Fibroblast of villous mesenchyme (primary cell): ENCODE data around the gene NIPSNAP3A. TPM values are rescaled to one million over a fixed set of nuclear protein-coding genes. Genes with fewer than 3 reads are reported as not detected.

Source experiments
- DNase-seq: peaks from one replicate; pipeline ENCODE4 v3.0.0-alpha.2; 2010; ENCODE audit warnings: low read depth
- H3K4me3 ChIP-seq: 2 replicates; pipeline ENCODE4 v1.5.1; 2011; ENCODE audit warnings: low read depth, mild to moderate bottlenecking, low read length
- total RNA-seq: library from RNA; depleted of rRNA; stranded (reverse); fragments of >200 nt; gene quantifications from 2 replicates; pipeline ENCODE4 v1.2.3, GENCODE V29; 2012
- TF ChIP-seq, protein P1 (sequence below): IDR thresholded peaks from 2 replicates; pipeline ENCODE4 v1.5.1; 2012; ENCODE audit warnings: low read depth, mild to moderate bottlenecking, low read length; ENCODE audit not compliant: insufficient read depth

The NIPSNAP3A gene
- total RNA-seq, 1 donor = 51.4 TPM

DNA sequence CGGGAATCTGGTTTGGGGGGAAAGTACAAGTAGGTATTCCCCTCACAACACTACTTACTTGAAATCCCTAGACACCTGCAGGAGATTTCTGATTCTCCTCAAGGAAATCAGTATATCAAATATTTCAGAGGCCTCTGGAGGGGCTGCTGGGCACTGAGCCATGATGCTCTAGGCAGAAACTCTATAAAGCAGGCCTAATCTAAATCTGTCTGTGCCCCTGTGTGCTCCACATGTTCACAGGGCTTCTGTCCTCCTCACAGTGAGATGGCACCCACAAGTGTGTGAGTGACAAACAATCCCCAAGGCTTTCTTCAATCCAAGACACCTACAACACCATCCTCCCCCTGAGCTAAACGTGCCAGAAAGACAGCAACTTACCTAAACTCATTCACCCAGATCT, 55.4 kb downstream of the NIPSNAP3A start:
- no peak for DNase-seq
- H3K4me3 ChIP-seq = no peak overlapping the region
- TF ChIP-seq, protein P1, sequence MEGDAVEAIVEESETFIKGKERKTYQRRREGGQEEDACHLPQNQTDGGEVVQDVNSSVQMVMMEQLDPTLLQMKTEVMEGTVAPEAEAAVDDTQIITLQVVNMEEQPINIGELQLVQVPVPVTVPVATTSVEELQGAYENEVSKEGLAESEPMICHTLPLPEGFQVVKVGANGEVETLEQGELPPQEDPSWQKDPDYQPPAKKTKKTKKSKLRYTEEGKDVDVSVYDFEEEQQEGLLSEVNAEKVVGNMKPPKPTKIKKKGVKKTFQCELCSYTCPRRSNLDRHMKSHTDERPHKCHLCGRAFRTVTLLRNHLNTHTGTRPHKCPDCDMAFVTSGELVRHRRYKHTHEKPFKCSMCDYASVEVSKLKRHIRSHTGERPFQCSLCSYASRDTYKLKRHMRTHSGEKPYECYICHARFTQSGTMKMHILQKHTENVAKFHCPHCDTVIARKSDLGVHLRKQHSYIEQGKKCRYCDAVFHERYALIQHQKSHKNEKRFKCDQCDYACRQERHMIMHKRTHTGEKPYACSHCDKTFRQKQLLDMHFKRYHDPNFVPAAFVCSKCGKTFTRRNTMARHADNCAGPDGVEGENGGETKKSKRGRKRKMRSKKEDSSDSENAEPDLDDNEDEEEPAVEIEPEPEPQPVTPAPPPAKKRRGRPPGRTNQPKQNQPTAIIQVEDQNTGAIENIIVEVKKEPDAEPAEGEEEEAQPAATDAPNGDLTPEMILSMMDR = no peak

DNA sequence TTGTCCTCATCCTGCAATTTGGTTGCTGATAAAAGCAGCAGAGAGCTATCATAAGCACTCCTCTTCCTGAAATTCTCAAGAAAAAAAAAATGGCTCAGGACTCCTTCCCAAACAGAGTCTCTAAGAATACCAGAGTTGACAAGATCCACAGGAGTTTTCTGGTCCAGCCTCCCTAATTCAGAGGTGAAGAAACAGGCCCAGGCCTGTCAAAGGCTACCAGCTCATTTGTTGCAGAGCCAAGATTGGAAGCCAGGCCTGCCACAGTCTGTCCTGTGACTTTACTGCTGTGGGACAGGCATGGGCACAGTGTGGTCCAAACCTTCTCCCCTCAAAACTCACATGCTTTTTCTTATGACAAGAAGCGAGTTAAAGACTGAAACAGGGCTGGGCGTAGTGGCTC, 58.0 kb downstream of the NIPSNAP3A start:
- no peak for DNase-seq
- no peak overlapping the region for H3K4me3 ChIP-seq
- TF ChIP-seq, protein P1 = no peak

DNA sequence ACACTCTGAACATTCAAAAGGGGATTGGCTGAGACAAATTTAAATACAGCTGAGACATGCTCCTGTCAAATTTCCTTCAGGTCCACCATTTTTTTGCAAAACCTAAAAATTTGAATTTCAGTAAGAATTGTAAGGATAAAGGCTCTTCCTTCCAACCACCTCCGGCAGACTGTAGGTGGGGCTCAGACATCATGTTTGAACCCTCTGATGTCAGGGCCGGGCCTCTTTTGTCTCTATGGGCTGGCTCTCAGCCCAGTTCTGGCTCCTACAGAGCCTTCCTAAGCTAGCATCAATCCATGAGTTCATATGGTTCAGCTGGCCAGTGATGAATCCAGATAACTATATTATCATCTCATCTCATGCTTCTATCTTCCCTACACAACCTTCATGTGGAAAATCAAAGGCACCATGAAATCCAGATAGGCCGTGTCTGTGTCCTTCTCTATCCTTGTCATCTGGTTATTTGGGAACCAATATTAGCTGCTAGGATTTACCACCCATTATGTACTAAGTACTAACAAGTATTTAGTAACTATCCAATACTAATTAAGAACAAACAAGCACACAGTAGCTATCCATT, 60.6 kb downstream of the NIPSNAP3A start:
- TF ChIP-seq, protein P1 = peak; percentile 21
- no peak for DNase-seq
- H3K4me3 ChIP-seq = no peak overlapping the region

Other genes with a start within 250 kb of the NIPSNAP3A start
- not detected in 2 replicates for gene OR13F1, start 243.4 kb upstream of the NIPSNAP3A start, total RNA-seq
- not detected in 2 replicates for gene OR13C4, start 220.5 kb upstream of the NIPSNAP3A start, total RNA-seq
- not detected in 2 replicates for gene OR13C3, start 210.8 kb upstream of the NIPSNAP3A start, total RNA-seq
- not detected in 2 replicates for gene OR13C8, start 178.5 kb upstream of the NIPSNAP3A start, total RNA-seq
- gene OR13C5, start 148.3 kb upstream of the NIPSNAP3A start, total RNA-seq = not detected in 2 replicates
- gene OR13C2, start 142.1 kb upstream of the NIPSNAP3A start, total RNA-seq = not detected in 2 replicates
- gene OR13C9, start 129.5 kb upstream of the NIPSNAP3A start, total RNA-seq = not detected in 2 replicates
- not detected in 2 replicates for gene OR13D1, start 53.2 kb upstream of the NIPSNAP3A start, total RNA-seq
- gene NIPSNAP3B, start 16.4 kb downstream of the NIPSNAP3A start, total RNA-seq = 0.97 and 1.3 TPM in 2 replicates
- gene ABCA1, start 180.5 kb downstream of the NIPSNAP3A start, total RNA-seq = 88.3 and 132 TPM in 2 replicates